Neural cell (in vitro differentiated cells): ENCODE results near the gene KCNJ6. TPM values are rescaled to one million over a fixed set of nuclear protein-coding genes. Genes with fewer than 3 reads are reported as not detected.

ENCODE experiments used
- H2AFZ ChIP-seq: fragments of 200-600, 300-800 bp; sonication (generic), shearing (Covaris generic); 2 replicates; pipeline ENCODE4 v1.6.0; 2014; ENCODE audit warnings: low read depth, mild to moderate bottlenecking, antibody characterized with exemption, low read length, moderate library complexity
- H3F3A ChIP-seq: fragments of 200-600 bp; shearing (Covaris generic); 2 replicates; pipeline ENCODE4 v1.6.1; 2016; ENCODE audit warnings: mild to moderate bottlenecking, moderate library complexity, mixed read lengths, antibody characterized with exemption, low read length; ENCODE audit not compliant: insufficient read depth, poor library complexity, severe bottlenecking
- H3K27ac ChIP-seq: fragments of 200-600, 300-800 bp; sonication (generic), shearing (Covaris generic); 2 replicates; pipeline ENCODE4 v1.5.1; 2014; ENCODE audit warnings: mild to moderate bottlenecking, low read length, moderate library complexity
- H3K27me3 ChIP-seq: fragments of 300-800, 200-600 bp; sonication (generic), shearing (Covaris generic); 2 replicates; pipeline ENCODE4 v1.6.0; 2014; ENCODE audit warnings: mild to moderate bottlenecking, low read depth, low read length, moderate library complexity; ENCODE audit not compliant: insufficient read depth
- H3K36me3 ChIP-seq: fragments of 300-800, 200-600 bp; sonication (generic), shearing (Covaris generic); 2 replicates; pipeline ENCODE4 v1.5.1; 2014; ENCODE audit warnings: mild to moderate bottlenecking, antibody characterized with exemption, low read length, moderate library complexity; ENCODE audit not compliant: insufficient read depth
- H3K4me2 ChIP-seq: fragments of 300-800, 200-600 bp; sonication (generic), shearing (Covaris generic); 2 replicates; pipeline ENCODE4 v1.6.0; 2014; ENCODE audit warnings: mild to moderate bottlenecking, low read length
- H3K4me3 ChIP-seq: fragments of 300-800, 200-600 bp; sonication (generic), shearing (Covaris generic); 2 replicates; pipeline ENCODE4 v1.5.1; 2014; ENCODE audit warnings: mild to moderate bottlenecking, low read length, moderate library complexity
- H3K79me2 ChIP-seq: fragments of 200-600 bp; shearing (Covaris generic); replicated peaks from 2 replicates; pipeline ENCODE4 v1.6.0; 2014; ENCODE audit warnings: mild to moderate bottlenecking, low read length, moderate library complexity; ENCODE audit not compliant: insufficient read depth
- H3K9ac ChIP-seq: fragments of 300-800, 200-600 bp; sonication (generic), shearing (Covaris generic); 2 replicates; pipeline ENCODE4 v1.6.1; 2016; ENCODE audit warnings: mild to moderate bottlenecking, low read length, mixed read lengths
- H3K9me2 ChIP-seq: fragments of 200-600 bp; shearing (Covaris generic); 2 replicates; pipeline ENCODE4 v1.6.1; 2016; ENCODE audit warnings: mild to moderate bottlenecking, low read length, mixed read lengths; ENCODE audit not compliant: insufficient read depth
- H3K9me3 ChIP-seq: fragments of 200-600, 300-800 bp; sonication (generic), shearing (Covaris generic); 2 replicates; pipeline ENCODE4 v1.6.1; 2016; ENCODE audit warnings: mild to moderate bottlenecking, mixed run types, low read length, moderate library complexity, mixed read lengths
- H4K20me1 ChIP-seq: fragments of 200-600 bp; shearing (Covaris generic); 2 replicates; pipeline ENCODE4 v1.6.1; 2016; ENCODE audit warnings: mild to moderate bottlenecking, mixed run types; ENCODE audit not compliant: insufficient read depth
- EP300 ChIP-seq: fragments of 450-650 bp; conservative IDR thresholded peaks from 2 replicates; pipeline ENCODE4 v1.6.1; 2014; ENCODE audit warnings: antibody characterized with exemption, mild to moderate bottlenecking, moderate library complexity; ENCODE audit not compliant: poor library complexity, severe bottlenecking
- EZH2 ChIP-seq: fragments of 200-600, 300-800 bp; shearing (Covaris generic), sonication (generic); IDR thresholded peaks from 2 replicates; pipeline ENCODE4 v1.6.1; 2014; ENCODE audit warnings: antibody characterized with exemption, low read length, borderline replicate concordance, mild to moderate bottlenecking; ENCODE audit not compliant: insufficient read depth, poor library complexity, severe bottlenecking
- MXI1 ChIP-seq: fragments of 450-650 bp; conservative IDR thresholded peaks from 2 replicates; pipeline ENCODE4 v1.6.1; 2014; ENCODE audit warnings: antibody characterized with exemption, mild to moderate bottlenecking; ENCODE audit not compliant: poor library complexity, severe bottlenecking
- POLR2AphosphoS5 ChIP-seq: IDR thresholded peaks from 2 replicates; pipeline ENCODE4 v1.6.1; 2012
- RAD21 ChIP-seq: fragments of 450-650 bp; conservative IDR thresholded peaks from 2 replicates; pipeline ENCODE4 v1.6.1; 2014; ENCODE audit warnings: antibody characterized with exemption, mild to moderate bottlenecking, moderate library complexity
- SMC3 ChIP-seq: fragments of 450-650 bp; conservative IDR thresholded peaks from 2 replicates; pipeline ENCODE4 v1.6.1; 2014; ENCODE audit warnings: antibody characterized with exemption, mild to moderate bottlenecking, moderate library complexity; ENCODE audit not compliant: poor library complexity
- TAF1 ChIP-seq: IDR thresholded peaks from 2 replicates; pipeline ENCODE4 v1.6.1; 2012; ENCODE audit warnings: low read depth
- polyA plus RNA-seq: library from polyadenylated mRNA; depleted of rRNA; stranded (reverse); fragments of >200 nt; gene quantifications from 2 replicates; pipeline ENCODE4 v1.2.3, GENCODE V29; 2014
- TF ChIP-seq, protein P1 (sequence below): fragments of 450-650 bp; IDR thresholded peaks from 2 replicates; pipeline ENCODE4 v1.5.1; 2014; ENCODE audit warnings: antibody characterized with exemption, mild to moderate bottlenecking, moderate library complexity; ENCODE audit not compliant: poor library complexity, severe bottlenecking
- TF ChIP-seq, protein P2 (sequence below): IDR thresholded peaks from 2 replicates; pipeline ENCODE4 v1.6.1; 2012; ENCODE audit warnings: borderline replicate concordance

The KCNJ6 gene
- polyA plus RNA-seq, 1 donor from 2014 or later: 1.7 TPM

DNA sequence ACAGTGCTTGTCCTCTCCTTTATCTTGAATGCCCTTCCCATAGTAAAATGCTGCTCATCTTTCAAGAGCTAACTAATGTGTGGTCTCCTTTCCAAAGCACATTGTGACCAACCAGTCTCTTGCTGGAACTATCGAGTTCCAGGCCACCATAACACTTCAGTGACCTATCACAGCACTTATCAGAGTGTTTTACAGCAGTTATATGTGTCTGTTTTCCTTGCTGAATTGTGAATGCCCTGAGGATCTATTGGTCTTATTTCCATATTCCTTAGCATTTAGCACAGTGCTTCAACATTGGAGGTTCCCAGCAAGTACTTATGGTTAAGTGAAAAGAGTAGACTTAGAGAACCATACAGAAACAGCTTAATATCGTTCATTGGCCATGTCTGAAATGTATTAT, 285.4 kb downstream of the KCNJ6 start:
- no peaks in the 10 kb centered on the region for H3K27me3 ChIP-seq
- no peaks in the 10 kb centered on the region for H3F3A ChIP-seq
- H4K20me1 ChIP-seq: no peaks in the 10 kb centered on the region
- H3K9ac ChIP-seq: no peak overlapping the region
- no peak overlapping the region for H3K4me2 ChIP-seq
- H3K9me3 ChIP-seq: no peaks in the 10 kb centered on the region
- H3K9me2 ChIP-seq: no peaks in the 10 kb centered on the region
- H3K27ac ChIP-seq: no peak overlapping the region
- H2AFZ ChIP-seq: no peak overlapping the region
- H3K79me2 ChIP-seq: no peaks in the 10 kb centered on the region
- no peak overlapping the region for H3K4me3 ChIP-seq
- H3K36me3 ChIP-seq: no peaks in the 10 kb centered on the region
- TF ChIP-seq, protein P1, sequence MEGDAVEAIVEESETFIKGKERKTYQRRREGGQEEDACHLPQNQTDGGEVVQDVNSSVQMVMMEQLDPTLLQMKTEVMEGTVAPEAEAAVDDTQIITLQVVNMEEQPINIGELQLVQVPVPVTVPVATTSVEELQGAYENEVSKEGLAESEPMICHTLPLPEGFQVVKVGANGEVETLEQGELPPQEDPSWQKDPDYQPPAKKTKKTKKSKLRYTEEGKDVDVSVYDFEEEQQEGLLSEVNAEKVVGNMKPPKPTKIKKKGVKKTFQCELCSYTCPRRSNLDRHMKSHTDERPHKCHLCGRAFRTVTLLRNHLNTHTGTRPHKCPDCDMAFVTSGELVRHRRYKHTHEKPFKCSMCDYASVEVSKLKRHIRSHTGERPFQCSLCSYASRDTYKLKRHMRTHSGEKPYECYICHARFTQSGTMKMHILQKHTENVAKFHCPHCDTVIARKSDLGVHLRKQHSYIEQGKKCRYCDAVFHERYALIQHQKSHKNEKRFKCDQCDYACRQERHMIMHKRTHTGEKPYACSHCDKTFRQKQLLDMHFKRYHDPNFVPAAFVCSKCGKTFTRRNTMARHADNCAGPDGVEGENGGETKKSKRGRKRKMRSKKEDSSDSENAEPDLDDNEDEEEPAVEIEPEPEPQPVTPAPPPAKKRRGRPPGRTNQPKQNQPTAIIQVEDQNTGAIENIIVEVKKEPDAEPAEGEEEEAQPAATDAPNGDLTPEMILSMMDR: no peak
- TF ChIP-seq POLR2AphosphoS5: no peak
- no peak for TF ChIP-seq EP300
- TF ChIP-seq SMC3: no peak
- TF ChIP-seq MXI1: no peak
- TF ChIP-seq EZH2: no peak
- TF ChIP-seq, protein P2, sequence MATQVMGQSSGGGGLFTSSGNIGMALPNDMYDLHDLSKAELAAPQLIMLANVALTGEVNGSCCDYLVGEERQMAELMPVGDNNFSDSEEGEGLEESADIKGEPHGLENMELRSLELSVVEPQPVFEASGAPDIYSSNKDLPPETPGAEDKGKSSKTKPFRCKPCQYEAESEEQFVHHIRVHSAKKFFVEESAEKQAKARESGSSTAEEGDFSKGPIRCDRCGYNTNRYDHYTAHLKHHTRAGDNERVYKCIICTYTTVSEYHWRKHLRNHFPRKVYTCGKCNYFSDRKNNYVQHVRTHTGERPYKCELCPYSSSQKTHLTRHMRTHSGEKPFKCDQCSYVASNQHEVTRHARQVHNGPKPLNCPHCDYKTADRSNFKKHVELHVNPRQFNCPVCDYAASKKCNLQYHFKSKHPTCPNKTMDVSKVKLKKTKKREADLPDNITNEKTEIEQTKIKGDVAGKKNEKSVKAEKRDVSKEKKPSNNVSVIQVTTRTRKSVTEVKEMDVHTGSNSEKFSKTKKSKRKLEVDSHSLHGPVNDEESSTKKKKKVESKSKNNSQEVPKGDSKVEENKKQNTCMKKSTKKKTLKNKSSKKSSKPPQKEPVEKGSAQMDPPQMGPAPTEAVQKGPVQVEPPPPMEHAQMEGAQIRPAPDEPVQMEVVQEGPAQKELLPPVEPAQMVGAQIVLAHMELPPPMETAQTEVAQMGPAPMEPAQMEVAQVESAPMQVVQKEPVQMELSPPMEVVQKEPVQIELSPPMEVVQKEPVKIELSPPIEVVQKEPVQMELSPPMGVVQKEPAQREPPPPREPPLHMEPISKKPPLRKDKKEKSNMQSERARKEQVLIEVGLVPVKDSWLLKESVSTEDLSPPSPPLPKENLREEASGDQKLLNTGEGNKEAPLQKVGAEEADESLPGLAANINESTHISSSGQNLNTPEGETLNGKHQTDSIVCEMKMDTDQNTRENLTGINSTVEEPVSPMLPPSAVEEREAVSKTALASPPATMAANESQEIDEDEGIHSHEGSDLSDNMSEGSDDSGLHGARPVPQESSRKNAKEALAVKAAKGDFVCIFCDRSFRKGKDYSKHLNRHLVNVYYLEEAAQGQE: no peak
- no peak for TF ChIP-seq TAF1
- no peak for TF ChIP-seq RAD21

DNA sequence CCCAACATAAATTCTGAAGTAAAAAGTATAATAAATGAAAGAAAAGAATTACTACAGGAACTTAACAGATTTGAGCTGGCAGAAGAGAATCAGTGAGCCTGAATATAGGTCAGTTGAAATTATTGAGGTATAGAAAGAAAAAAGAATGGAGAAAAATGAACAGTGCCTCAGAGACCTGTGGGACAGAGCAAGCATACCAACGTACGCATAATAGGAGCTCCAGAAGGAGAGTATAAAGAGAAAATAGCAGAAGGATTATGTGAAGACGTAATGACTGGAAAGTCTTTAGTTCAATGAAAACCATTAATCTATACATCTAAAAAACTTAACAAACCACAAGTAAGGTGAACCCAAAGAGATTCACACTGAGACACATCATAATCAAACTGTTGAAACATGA, 287.9 kb downstream of the KCNJ6 start:
- Histone ChIP-seq H3K27ac (no peak overlapping the region), H3K9ac (no peak overlapping the region), H3K9me3 (no peaks in the 10 kb centered on the region), H3K27me3 (no peaks in the 10 kb centered on the region), H3F3A (no peaks in the 10 kb centered on the region), H3K79me2 (no peaks in the 10 kb centered on the region), H3K9me2 (no peaks in the 10 kb centered on the region), H2AFZ (no peak overlapping the region), H3K36me3 (no peaks in the 10 kb centered on the region), H3K4me3 (no peak overlapping the region), H3K4me2 (no peak overlapping the region), H4K20me1 (no peaks in the 10 kb centered on the region)
- TF ChIP-seq TAF1 (no peak), EP300 (no peak), SMC3 (no peak), POLR2AphosphoS5 (no peak)
- TF ChIP-seq, protein P2: no peak
- TF ChIP-seq, protein P1: no peak
